Naive thymus-derived CD4-positive, alpha-beta T cell (primary cell): ENCODE measurements around the gene HRG. TPM values are rescaled to one million over a fixed set of nuclear protein-coding genes. Genes with fewer than 3 reads are reported as not detected.

ENCODE experiments used
- ATAC-seq: fragments of 150-1000 bp; cut with Tn5 transposase; 2 replicates; pipeline ENCODE4 v1.10.0; 2021; ENCODE audit warnings: mild to moderate bottlenecking, moderate library complexity
- CTCF ChIA-PET: fragments of 350-600 bp; sonication (Branson Sonifier 250); formaldehyde crosslinking; loops from one replicate; lab custom pipeline; 2021; ENCODE audit warnings: antibody characterized with exemption; lab: Charles Lee
- POLR2A ChIA-PET: fragments of 350-600 bp; sonication (Branson Sonifier 250); formaldehyde crosslinking; loops from one replicate; lab custom pipeline; 2021; ENCODE audit warnings: antibody characterized with exemption, inconsistent platforms; lab: Charles Lee
- DNase-seq, 9 donors: peaks; one replicate each; pipeline versions ENCODE4 v3.0.0 to v3.0.0-alpha.2; 2020 to 2022; ENCODE audit warnings: mixed read lengths in 1 of 9
- H3K27ac ChIP-seq: one replicate; pipeline ENCODE4 v1.7.0; 2013; ENCODE audit warnings: mild to moderate bottlenecking, low read depth, low read length, moderate library complexity
- H3K27me3 ChIP-seq, 2 donors: one replicate each; pipeline ENCODE4 v1.7.0; 2013; ENCODE audit warnings: low read length in 2 of 2, mild to moderate bottlenecking in 2 of 2, moderate library complexity in 2 of 2; ENCODE audit not compliant: control insufficient read depth in 2 of 2, insufficient read depth in 2 of 2
- H3K36me3 ChIP-seq, 3 experiments: 1 replicate in 2 of 3; 2 replicates in 1 of 3; pipeline ENCODE4 v1.7.0; 2013; ENCODE audit warnings: low read length in 3 of 3, mild to moderate bottlenecking in 3 of 3, moderate library complexity in 1 of 3; ENCODE audit not compliant: insufficient read depth in 3 of 3, control insufficient read depth in 2 of 3
- H3K4me1 ChIP-seq, 2 donors: one replicate each; pipeline ENCODE4 v1.7.0; 2013; ENCODE audit warnings: low read length in 2 of 2, mild to moderate bottlenecking in 2 of 2, moderate library complexity in 1 of 2; ENCODE audit not compliant: control insufficient read depth in 2 of 2, insufficient read depth in 2 of 2
- H3K4me3 ChIP-seq: 2 replicates; pipeline ENCODE4 v1.7.0; 2013; ENCODE audit warnings: mild to moderate bottlenecking, low read length
- H3K9me3 ChIP-seq, 3 experiments: 1 replicate in 2 of 3; 2 replicates in 1 of 3; pipeline ENCODE4 v1.7.0; 2013; ENCODE audit warnings: low read length in 3 of 3; ENCODE audit not compliant: control insufficient read depth in 2 of 3
- H3K27ac Mint-ChIP-seq, 9 donors: one replicate each; pipeline ENCODE4 v1.8.0; 2020 to 2022; ENCODE audit warnings: mixed read lengths in 9 of 9, mild to moderate bottlenecking in 8 of 9, moderate library complexity in 5 of 9, inconsistent platforms in 2 of 9
- H3K27me3 Mint-ChIP-seq, 5 donors: one replicate each; pipeline ENCODE4 v1.8.0; 2021 to 2022; ENCODE audit warnings: mixed read lengths in 5 of 5, mild to moderate bottlenecking in 1 of 5
- H3K36me3 Mint-ChIP-seq, 5 donors: one replicate each; pipeline ENCODE4 v1.8.0; 2020 to 2022; ENCODE audit warnings: mixed read lengths in 5 of 5, mild to moderate bottlenecking in 3 of 5, inconsistent platforms in 1 of 5
- H3K4me1 Mint-ChIP-seq, 7 donors: one replicate each; pipeline ENCODE4 v1.8.0; 2020 to 2022; ENCODE audit warnings: mixed read lengths in 7 of 7, mild to moderate bottlenecking in 3 of 7, inconsistent platforms in 1 of 7
- H3K4me3 Mint-ChIP-seq, 10 donors: one replicate each; pipeline ENCODE4 v1.8.0; 2020 to 2022; ENCODE audit warnings: mild to moderate bottlenecking in 10 of 10, mixed read lengths in 10 of 10, moderate library complexity in 6 of 10, inconsistent platforms in 2 of 10
- H3K9me3 Mint-ChIP-seq, 11 donors: one replicate each; pipeline ENCODE4 v1.8.0; 2020 to 2022; ENCODE audit warnings: mixed read lengths in 11 of 11, mild to moderate bottlenecking in 4 of 11, inconsistent platforms in 1 of 11, moderate library complexity in 1 of 11
- intact Hi-C, 2 donors: fragments of 100-400 bp; cut with micrococcal nuclease; formaldehyde crosslinking; loops; one replicate each; pipeline ENCODE4 v1.15.1; 2023
- polyA plus RNA-seq, 2 donors: library from polyadenylated mRNA; unstranded; fragments of 300-500 nt; fragmentation: Illumina TruSeq; gene quantifications; one replicate each; pipeline ENCODE4 v1.2.3, GENCODE V29; 2021
- total RNA-seq, 6 experiments: library from RNA in 5 of 6; stranded (reverse) in 5 of 6; gene quantifications; 1 replicate in 5 of 6; 2 replicates in 1 of 6; pipeline ENCODE4 v1.2.3 and lab custom pipeline; 2021 to 2026

HRG gene
- total and polyA plus RNA-seq, 7 experiments from 2014 or later = not detected

- H3K9me3 ChIP-seq = no peaks in the 10 kb centered on the region
- Mint-ChIP-seq H3K27ac (no peak overlapping the region), H3K27me3 (peaks cover 18 to 29% (median 22%) of the 10 kb centered on the region in 5 donors), H3K9me3 (peaks cover 0 to 9% (median 0%) of the 10 kb centered on the region in 11 donors), H3K36me3 (peaks cover 0 to 7% (median 0%) of the 10 kb centered on the region in 5 donors), H3K4me3 (no peak overlapping the region), H3K4me1 (peaks cover 0 to 19% (median 0%) of the 10 kb centered on the region in 7 donors)
- no peaks in the 10 kb centered on the region for H3K36me3 ChIP-seq
- ChIA-PET CTCF (no interaction called here), POLR2A (no interaction called here)
- no peak for DNase-seq
- ATAC-seq = no peak
- no peaks in the 10 kb centered on the region for H3K27me3 ChIP-seq
- intact Hi-C loops = no loop called here
- no peak overlapping the region for H3K4me3 ChIP-seq
- H3K27ac ChIP-seq = no peak overlapping the region
- H3K4me1 ChIP-seq = no peaks in the 10 kb centered on the region
These were observed 4.3 kb downstream of the HRG start for GRCh38 chr3:186670155-186670554.

GRCh38 chr3:186671051-186671450 is 5.2 kb downstream of the HRG start:
- Mint-ChIP-seq H3K9me3 (peaks cover 0 to 9% (median 0%) of the 10 kb centered on the region in 11 donors), H3K27me3 (peaks cover 17 to 31% (median 22%) of the 10 kb centered on the region in 5 donors), H3K27ac (no peak overlapping the region), H3K4me3 (no peak overlapping the region), H3K4me1 (peaks cover 0 to 19% (median 0%) of the 10 kb centered on the region in 7 donors), H3K36me3 (peaks cover 0 to 8% (median 0%) of the 10 kb centered on the region in 5 donors)
- no peaks in the 10 kb centered on the region for H3K36me3 ChIP-seq
- ATAC-seq = no peak
- ChIA-PET CTCF (no interaction called here), POLR2A (no interaction called here)
- no peaks in the 10 kb centered on the region for H3K9me3 ChIP-seq
- no peaks in the 10 kb centered on the region for H3K27me3 ChIP-seq
- no peak overlapping the region for H3K27ac ChIP-seq
- no peaks in the 10 kb centered on the region for H3K4me1 ChIP-seq
- H3K4me3 ChIP-seq = no peak overlapping the region
- no peak for DNase-seq
- intact Hi-C loops = no loop called here

- H3K9me3 Mint-ChIP-seq = peaks cover 0 to 11% (median 0%) of the 10 kb centered on the region in 11 donors
- intact Hi-C loops = no loop called here
- Histone ChIP-seq H3K4me3 (no peak overlapping the region), H3K4me1 (no peaks in the 10 kb centered on the region), H3K9me3 (no peaks in the 10 kb centered on the region), H3K27ac (no peak overlapping the region), H3K27me3 (no peaks in the 10 kb centered on the region), H3K36me3 (no peaks in the 10 kb centered on the region)
- ChIA-PET CTCF (no interaction called here), POLR2A (no interaction called here)
- peaks cover 0 to 3% (median 0%) of the 10 kb centered on the region in 7 donors for H3K4me1 Mint-ChIP-seq
- H3K36me3 Mint-ChIP-seq = peaks cover 0 to 4% (median 3%) of the 10 kb centered on the region in 5 donors
- no peak for DNase-seq
- H3K4me3 Mint-ChIP-seq = no peak overlapping the region
- H3K27ac Mint-ChIP-seq = no peak overlapping the region
- H3K27me3 Mint-ChIP-seq = peaks cover 44 to 55% (median 53%) of the 10 kb centered on the region in 5 donors
- ATAC-seq = no peak
These were observed 12.8 kb downstream of the HRG start for GRCh38 chr3:186678604-186679003.

GRCh38 chr3:186679151-186679550 is 13.3 kb downstream of the HRG start:
- no peak overlapping the region for H3K4me3 ChIP-seq
- Mint-ChIP-seq H3K4me1 (no peaks in the 10 kb centered on the region), H3K36me3 (peaks cover 0 to 4% (median 3%) of the 10 kb centered on the region in 5 donors), H3K9me3 (peaks cover 0 to 11% (median 0%) of the 10 kb centered on the region in 11 donors), H3K4me3 (no peak overlapping the region), H3K27me3 (peaks cover 41 to 51% (median 50%) of the 10 kb centered on the region in 5 donors), H3K27ac (no peak overlapping the region)
- CTCF ChIA-PET = no interaction called here
- no peaks in the 10 kb centered on the region for H3K9me3 ChIP-seq
- no peaks in the 10 kb centered on the region for H3K36me3 ChIP-seq
- H3K27ac ChIP-seq = no peak overlapping the region
- DNase-seq (no peak), ATAC-seq (no peak)
- POLR2A ChIA-PET = no interaction called here
- intact Hi-C loops = no loop called here
- H3K27me3 ChIP-seq = no peaks in the 10 kb centered on the region
- no peaks in the 10 kb centered on the region for H3K4me1 ChIP-seq

- POLR2A ChIA-PET = no interaction called here
- no peak for ATAC-seq
These were observed 15.1 kb downstream of the HRG start for GRCh38 chr3:186680869-186681268.

GRCh38 chr3:186682812-186683211 is 17.0 kb downstream of the HRG start:
- Mint-ChIP-seq H3K4me3 (no peak overlapping the region), H3K27me3 (peaks cover 32 to 51% (median 41%) of the 10 kb centered on the region in 5 donors), H3K36me3 (peaks cover 0 to 14% (median 4%) of the 10 kb centered on the region in 5 donors), H3K4me1 (peaks cover 0 to 2% (median 0%) of the 10 kb centered on the region in 7 donors), H3K9me3 (peaks cover 2 to 36% (median 16%) of the 10 kb centered on the region in 11 donors), H3K27ac (no peak overlapping the region)
- H3K4me3 ChIP-seq = no peak overlapping the region
- H3K27ac ChIP-seq = no peak overlapping the region
- ATAC-seq (no peak), DNase-seq (no peak)
- no peaks in the 10 kb centered on the region for H3K36me3 ChIP-seq
- POLR2A ChIA-PET = no interaction called here
- no peaks in the 10 kb centered on the region for H3K27me3 ChIP-seq
- H3K9me3 ChIP-seq = peaks cover 0 to 4% (median 0%) of the 10 kb centered on the region in 3 experiments
- no peaks in the 10 kb centered on the region for H3K4me1 ChIP-seq
- intact Hi-C loops = no loop called here
- CTCF ChIA-PET = no interaction called here

More at GRCh38 chr3:186680869-186681268, 15.1 kb downstream of the HRG start:
- intact Hi-C loops = no loop called here
- Mint-ChIP-seq H3K4me3 (no peak overlapping the region), H3K9me3 (peaks cover 2 to 26% (median 12%) of the 10 kb centered on the region in 11 donors), H3K4me1 (no peaks in the 10 kb centered on the region), H3K27ac (no peak overlapping the region), H3K36me3 (peaks cover 0 to 14% (median 4%) of the 10 kb centered on the region in 5 donors), H3K27me3 (peaks cover 41 to 52% (median 48%) of the 10 kb centered on the region in 5 donors)
- no peaks in the 10 kb centered on the region for H3K36me3 ChIP-seq
- H3K4me3 ChIP-seq = no peak overlapping the region
- CTCF ChIA-PET = no interaction called here
- no peak for DNase-seq
- H3K4me1 ChIP-seq = no peaks in the 10 kb centered on the region
- no peaks in the 10 kb centered on the region for H3K27me3 ChIP-seq
- H3K27ac ChIP-seq = no peak overlapping the region
- H3K9me3 ChIP-seq = peaks cover 0 to 4% (median 0%) of the 10 kb centered on the region in 3 experiments

- ChIA-PET CTCF (no interaction called here), POLR2A (no interaction called here)
- no peak overlapping the region for H3K27ac Mint-ChIP-seq
- no peak overlapping the region for H3K4me3 Mint-ChIP-seq
- Histone ChIP-seq H3K36me3 (no peaks in the 10 kb centered on the region), H3K27ac (no peak overlapping the region), H3K27me3 (no peaks in the 10 kb centered on the region), H3K4me3 (no peak overlapping the region), H3K9me3 (peaks cover 0 to 4% (median 0%) of the 10 kb centered on the region in 3 experiments), H3K4me1 (no peaks in the 10 kb centered on the region)
- intact Hi-C loops = no loop called here
- DNase-seq (no peak), ATAC-seq (no peak)
- H3K27me3 Mint-ChIP-seq = peaks cover 29 to 52% (median 39%) of the 10 kb centered on the region in 5 donors
- H3K4me1 Mint-ChIP-seq = peaks cover 0 to 6% (median 0%) of the 10 kb centered on the region in 7 donors
- peaks cover 0 to 14% (median 4%) of the 10 kb centered on the region in 5 donors for H3K36me3 Mint-ChIP-seq
- H3K9me3 Mint-ChIP-seq = peaks cover 2 to 36% (median 16%) of the 10 kb centered on the region in 11 donors
These were observed 18.2 kb downstream of the HRG start for GRCh38 chr3:186683979-186684378.
